Spleen (tissue), 11 donors: ENCODE data around the gene BIN2. TPM values are rescaled to one million over a fixed set of nuclear protein-coding genes. Genes with fewer than 3 reads are reported as not detected.

Experiments
- DNase-seq: peaks from one replicate; pipeline ENCODE4 v3.0.0-alpha.2; 2020
- H3K27ac ChIP-seq, 8 donors: fragments of 200-600 bp; sonication (generic) in 7 of 8; 1 replicate in 4 of 8; 2 replicates in 4 of 8; pipeline versions ENCODE4 v1.5.0 to v1.8.0; 2016 to 2021; ENCODE audit warnings: inconsistent platforms in 4 of 8, mild to moderate bottlenecking in 4 of 8, moderate library complexity in 1 of 8
- H3K27me3 ChIP-seq, 7 donors: fragments of 200-600 bp; sonication (generic) in 6 of 7; replicated peaks in 1 of 7; 1 replicate in 4 of 7; 2 replicates in 3 of 7; pipeline versions ENCODE4 v1.5.0 to v1.8.0; 2016 to 2021; ENCODE audit warnings: inconsistent platforms in 3 of 7, mild to moderate bottlenecking in 1 of 7
- H3K36me3 ChIP-seq, 6 donors: fragments of 200-600 bp; sonication (generic) in 5 of 6; 1 replicate in 4 of 6; 2 replicates in 2 of 6; pipeline versions ENCODE4 v1.5.0 to v1.8.0; 2016 to 2021; ENCODE audit warnings: inconsistent platforms in 2 of 6
- H3K4me1 ChIP-seq, 6 donors: fragments of 200-600 bp; sonication (generic) in 5 of 6; 1 replicate in 3 of 6; 2 replicates in 3 of 6; pipeline versions ENCODE4 v1.5.0 to v1.8.0; 2016 to 2021; ENCODE audit warnings: inconsistent platforms in 3 of 6
- H3K4me3 ChIP-seq, 8 donors: fragments of 200-600 bp; sonication (generic) in 7 of 8; 1 replicate in 4 of 8; 2 replicates in 4 of 8; pipeline versions ENCODE4 v1.5.0 to v1.8.0; 2016 to 2021; ENCODE audit warnings: inconsistent platforms in 4 of 8, mild to moderate bottlenecking in 4 of 8, moderate library complexity in 2 of 8
- H3K9me3 ChIP-seq, 8 donors: fragments of 200-600 bp; sonication (generic) in 7 of 8; 1 replicate in 4 of 8; 2 replicates in 4 of 8; pipeline versions ENCODE4 v1.5.0 to v1.8.0; 2016 to 2021; ENCODE audit warnings: inconsistent platforms in 4 of 8
- CTCF ChIP-seq, 11 experiments: fragments of 200-600 bp in 7 of 11; fragments of 450-650 bp in 4 of 11; sonication (generic) in 4 of 11; IDR thresholded peaks in 8 of 11; conservative IDR thresholded peaks in 3 of 11; 1 replicate in 7 of 11; 2 replicates in 4 of 11; pipeline versions ENCODE4 v1.4.0 to v1.8.0; 2016 to 2021; ENCODE audit warnings: antibody characterized with exemption in 11 of 11, inconsistent platforms in 4 of 11, mild to moderate bottlenecking in 1 of 11
- POLR2A ChIP-seq, 3 donors: fragments of 450-650 bp; IDR thresholded peaks; one replicate each; pipeline ENCODE4 v1.5.1; 2017; ENCODE audit warnings: antibody characterized with exemption in 3 of 3, mild to moderate bottlenecking in 1 of 3
- POLR2AphosphoS5 ChIP-seq, 3 donors: sonication (generic); formaldehyde crosslinking; IDR thresholded peaks; one replicate each; pipeline ENCODE4 v1.5.1; 2017; ENCODE audit warnings: antibody characterized with exemption in 3 of 3
- WGBS, 5 donors: extraction: QIAGEN DNeasy Blood & Tissue Kit in 3 of 5; methylation state at CpG; one replicate each; pipeline versions ENCODE4 v1.1.5 to v1.1.7; 2013 to 2018; 5-methylcytosine and 5-hydroxymethylcytosine counted together
- intact Hi-C: fragments of 100-400 bp; cut with DNase I; formaldehyde crosslinking; loops from one replicate; pipeline ENCODE4 v1.15.0; 2023; ENCODE audit warnings: low total_unique reads
- polyA plus RNA-seq, 3 donors: library from polyadenylated mRNA; stranded (reverse); fragments of 200-250 nt; gene quantifications; one replicate each; pipeline ENCODE4 v1.2.1, GENCODE V29; 2013
- total RNA-seq, 7 donors: library from RNA; depleted of rRNA in 3 of 7; stranded (reverse); fragments of >200 nt in 3 of 7; fragmentation: NEBNext Ultra II Directional in 4 of 7; extraction: Animal tissue kit (Norgen Biotek cat#: 25700) in 4 of 7; gene quantifications; one replicate each; pipeline versions ENCODE4 v1.1.0 to v1.2.1, GENCODE V29; 2016 to 2021
- donor health status: healthy with polysubstance abuse.
- donor health status: DM: no; HTN: no; CAD: no; lungs with moderate emphysema.
- donor health status: DM: no; HTN: no; CAD: no.
- donor health status: Bipolar disorder and iron deficiency.
- donor health status: healthy.
- donor health status: DM: no; HTN: no; CAD: no.
- donor health status: DM: yes; HTN: yes; CAD: no.

BIN2 gene
- total and polyA plus RNA-seq, 10 donors = 23.3 to 116 (median 80.3) TPM

GRCh38 chr12:51365276-51365675, 41.3 kb upstream of the BIN2 start:
- Histone ChIP-seq H3K27me3 (no peaks in the 10 kb centered on the region), H3K27ac (no peak overlapping the region), H3K36me3 (peaks cover 0 to 49% (median 5%) of the 10 kb centered on the region in 6 donors), H3K9me3 (no peaks in the 10 kb centered on the region), H3K4me1 (peaks cover 14 to 39% (median 27%) of the 10 kb centered on the region in 6 donors), H3K4me3 (no peak overlapping the region)
- intact Hi-C loops = no loop called here
- TF ChIP-seq CTCF (IDR thresholded peaks at IDR 0.05 in 8 of 11, conservative IDR thresholded peaks at IDR 0.05 in 3 of 11) (no peak), POLR2A (IDR thresholded peaks at IDR 0.05) (no peak)
- 90 to 96% (median 92%) methylated on average over 10 of the region's 10 CpGs for WGBS, 5 donors
- no peak for DNase-seq

- H3K27me3 ChIP-seq = no peaks in the 10 kb centered on the region
- no peak for TF ChIP-seq CTCF (IDR thresholded peaks at IDR 0.05 in 8 of 11, conservative IDR thresholded peaks at IDR 0.05 in 3 of 11)
- TF ChIP-seq POLR2AphosphoS5 (IDR thresholded peaks at IDR 0.05) = no peak
- no peak for TF ChIP-seq POLR2A (IDR thresholded peaks at IDR 0.05)
- 89 to 98% (median 93%) methylated on average over 9 to 11 of the region's 11 CpGs for WGBS, 5 donors
- peaks cover 10 to 35% (median 15%) of the 10 kb centered on the region in 6 donors for H3K4me1 ChIP-seq
- intact Hi-C loops = no loop called here
- no peaks in the 10 kb centered on the region for H3K9me3 ChIP-seq
- peaks cover 0 to 62% (median 5%) of the 10 kb centered on the region in 6 donors for H3K36me3 ChIP-seq
- no peak for DNase-seq
- H3K27ac ChIP-seq = no peak overlapping the region
- H3K4me3 ChIP-seq = no peak overlapping the region
These were observed 40.0 kb upstream of the BIN2 start for GRCh38 chr12:51364001-51364400.

- H3K9me3 ChIP-seq = no peaks in the 10 kb centered on the region
- TF ChIP-seq POLR2A (IDR thresholded peaks at IDR 0.05) (no peak), POLR2AphosphoS5 (IDR thresholded peaks at IDR 0.05) (no peak), CTCF (IDR thresholded peaks at IDR 0.05 in 8 of 11, conservative IDR thresholded peaks at IDR 0.05 in 3 of 11) (no peak)
- peaks cover 0 to 73% (median 5%) of the 10 kb centered on the region in 6 donors for H3K36me3 ChIP-seq
- WGBS, 5 donors = 80 to 93% (median 85%) methylated on average over 2 of the region's 2 CpGs
- no peaks in the 10 kb centered on the region for H3K27me3 ChIP-seq
- peaks cover under 1 to 35% (median 6%) of the 10 kb centered on the region in 6 donors for H3K4me1 ChIP-seq
- no peak overlapping the region for H3K27ac ChIP-seq
- intact Hi-C loops = no loop called here
- no peak overlapping the region for H3K4me3 ChIP-seq
- no peak for DNase-seq
These were observed 38.9 kb upstream of the BIN2 start for GRCh38 chr12:51362747-51363342.

GRCh38 chr12:51362307-51362706, 38.3 kb upstream of the BIN2 start:
- Histone ChIP-seq H3K4me3 (no peak overlapping the region), H3K36me3 (peaks cover 0 to 78% (median 5%) of the 10 kb centered on the region in 6 donors), H3K27me3 (no peaks in the 10 kb centered on the region), H3K9me3 (no peaks in the 10 kb centered on the region), H3K4me1 (peaks cover 0 to 35% (median 7%) of the 10 kb centered on the region in 6 donors), H3K27ac (no peak overlapping the region)
- WGBS, 5 donors = 92 to 98% (median 94%) methylated on average over 2 to 6 of the region's 6 CpGs
- intact Hi-C loops = no loop called here
- DNase-seq = no peak
- TF ChIP-seq POLR2AphosphoS5 (IDR thresholded peaks at IDR 0.05) (no peak), POLR2A (IDR thresholded peaks at IDR 0.05) (no peak), CTCF (IDR thresholded peaks at IDR 0.05 in 8 of 11, conservative IDR thresholded peaks at IDR 0.05 in 3 of 11) (no peak)
